B cell (primary cell): Measurements from ENCODE around the gene GATA1. TPM values are rescaled to one million over a fixed set of nuclear protein-coding genes. Genes with fewer than 3 reads are reported as not detected.

ENCODE experiments used
- ATAC-seq: fragments of 200-7000 bp; cut with Tn5 transposase; one replicate; pipeline ENCODE4 v1.10.0; 2021; ENCODE audit warnings: low read depth, mild to moderate bottlenecking, moderate number of reproducible peaks, moderate library complexity
- CTCF ChIA-PET: fragments of 350-600 bp; sonication (Branson Sonifier 250); formaldehyde crosslinking; loops from one replicate; lab custom pipeline; 2021; ENCODE audit warnings: antibody characterized with exemption, inconsistent platforms; lab: Charles Lee
- POLR2A ChIA-PET: fragments of 350-600 bp; sonication (Branson Sonifier 250); formaldehyde crosslinking; loops from one replicate; lab custom pipeline; 2021; ENCODE audit warnings: antibody characterized with exemption; lab: Charles Lee
- DNase-seq: peaks from one replicate; pipeline ENCODE4 v3.0.0; 2013
- H2AFZ ChIP-seq: 2 replicates; pipeline ENCODE4 v1.6.1; 2012; ENCODE audit warnings: mild to moderate bottlenecking, low read depth, low read length; ENCODE audit not compliant: insufficient read depth, poor library complexity, severe bottlenecking
- H3K27ac ChIP-seq, 2 donors: 1 replicate in 1 of 2; 2 replicates in 1 of 2; pipeline ENCODE4 v1.5.1; 2012 to 2013; ENCODE audit warnings: low read length in 2 of 2, mild to moderate bottlenecking in 2 of 2, moderate library complexity in 1 of 2
- H3K27me3 ChIP-seq, 4 experiments: fragments of 200-600 bp in 1 of 4; sonication (generic) in 1 of 4; replicated peaks in 1 of 4; 1 replicate in 2 of 4; 2 replicates in 2 of 4; pipeline versions ENCODE4 v1.6.1 to v1.7.0; 2013 to 2016; ENCODE audit warnings: low read length in 3 of 4, mild to moderate bottlenecking in 2 of 4, mixed read lengths in 1 of 4, moderate library complexity in 1 of 4; ENCODE audit not compliant: insufficient read depth in 4 of 4, control insufficient read depth in 3 of 4; ENCODE audit errors: control extremely low read depth in 1 of 4
- H3K36me3 ChIP-seq, 2 experiments: replicated peaks in 1 of 2; 1 replicate in 1 of 2; 2 replicates in 1 of 2; pipeline versions ENCODE4 v1.6.1 to v1.7.1; 2013; ENCODE audit warnings: low read length in 1 of 2; ENCODE audit not compliant: insufficient read depth in 2 of 2, control insufficient read depth in 1 of 2; ENCODE audit errors: control extremely low read depth in 1 of 2, extremely low read depth in 1 of 2
- H3K4me1 ChIP-seq, 2 donors: fragments of 200-600 bp in 1 of 2; sonication (generic) in 1 of 2; 1 replicate in 1 of 2; 2 replicates in 1 of 2; pipeline versions ENCODE4 v1.5.1 to v1.6.1; 2013 to 2017; ENCODE audit warnings: low read length in 2 of 2; ENCODE audit not compliant: control insufficient read depth in 2 of 2, insufficient read depth in 2 of 2
- H3K4me2 ChIP-seq: replicated peaks from 2 replicates; pipeline ENCODE3; 2012; ENCODE audit warnings: mild to moderate bottlenecking, low read depth, low read length; ENCODE audit not compliant: poor library complexity, severe bottlenecking
- H3K4me3 ChIP-seq, 5 experiments: fragments of 200-600 bp in 1 of 5; sonication (generic) in 1 of 5; 1 replicate in 3 of 5; 2 replicates in 2 of 5; pipeline versions ENCODE4 v1.5.1 to v1.7.0; 2011 to 2016; ENCODE audit warnings: low read length in 4 of 5, mild to moderate bottlenecking in 4 of 5, low read depth in 2 of 5, control low read depth in 1 of 5, moderate library complexity in 1 of 5; ENCODE audit not compliant: insufficient read depth in 1 of 5; ENCODE audit errors: control extremely low read depth in 1 of 5, extremely low read depth in 1 of 5
- H3K79me2 ChIP-seq: fragments of 200-600 bp; sonication (generic); one replicate; pipeline ENCODE4 v1.6.0; 2016; ENCODE audit warnings: low read length; ENCODE audit not compliant: control insufficient read depth, insufficient read depth
- H3K9ac ChIP-seq: fragments of 200-600 bp; sonication (generic); 2 replicates; pipeline ENCODE4 v1.6.1; 2017; ENCODE audit warnings: mild to moderate bottlenecking, low read length, moderate library complexity
- H3K9me3 ChIP-seq, 3 donors: one replicate each; pipeline versions ENCODE4 v1.6.1 to v1.7.1; 2013; ENCODE audit warnings: low read length in 2 of 3; ENCODE audit not compliant: control insufficient read depth in 2 of 3, insufficient read depth in 1 of 3; ENCODE audit errors: control extremely low read depth in 1 of 3
- H4K20me1 ChIP-seq: 2 replicates; pipeline ENCODE4 v1.6.0; 2012; ENCODE audit warnings: mild to moderate bottlenecking, low read length; ENCODE audit not compliant: insufficient read depth, control insufficient read depth, poor library complexity, severe bottlenecking
- H3K27ac Mint-ChIP-seq: one replicate; pipeline ENCODE4 v1.8.0; 2021; ENCODE audit warnings: mixed read lengths
- H3K27me3 Mint-ChIP-seq: one replicate; pipeline ENCODE4 v1.8.0; 2021; ENCODE audit warnings: mixed read lengths
- H3K4me1 Mint-ChIP-seq: one replicate; pipeline ENCODE4 v1.8.0; 2021; ENCODE audit warnings: mixed read lengths
- H3K4me3 Mint-ChIP-seq: one replicate; pipeline ENCODE4 v1.8.0; 2021; ENCODE audit warnings: mixed read lengths
- H3K9me3 Mint-ChIP-seq: one replicate; pipeline ENCODE4 v1.8.0; 2022; ENCODE audit warnings: mixed read lengths; ENCODE audit not compliant: insufficient read depth
- CTCF ChIP-seq: fragments of 200-600 bp; IDR thresholded peaks from one replicate; pipeline ENCODE4 v1.8.0; 2022; ENCODE audit warnings: antibody characterized with exemption, mild to moderate bottlenecking
- EZH2 ChIP-seq: IDR thresholded peaks from 2 replicates; pipeline ENCODE4 v1.6.1; 2012; ENCODE audit warnings: borderline replicate concordance, low read depth, mild to moderate bottlenecking, moderate library complexity, low read length; ENCODE audit not compliant: insufficient read depth, poor library complexity, severe bottlenecking
- WGBS: methylation state at CpG from one replicate; pipeline ENCODE4 v1.1.5; 2013; ENCODE audit warnings: missing lambda C conversion rate; ENCODE audit not compliant: insufficient coverage; 5-methylcytosine and 5-hydroxymethylcytosine counted together
- intact Hi-C: fragments of 100-400 bp; cut with micrococcal nuclease; formaldehyde crosslinking; loops from one replicate; pipeline ENCODE4 v1.10.0; 2022
- polyA plus RNA-seq: library from polyadenylated mRNA; depleted of rRNA; stranded (reverse); fragments of >200 nt; gene quantifications from 2 replicates; pipeline ENCODE4 v1.2.3, GENCODE V29; 2012
- total RNA-seq, 2 donors: library from RNA; stranded (reverse); fragments of 120-200 nt in 1 of 2; gene quantifications; 1 replicate in 1 of 2; 2 replicates in 1 of 2; pipeline versions ENCODE4 v1.2.3 to v1.2.4, GENCODE V29; 2013 to 2022

The GATA1 gene
- total and polyA plus RNA-seq, 2 donors (not counting 1 experiment from before 2014, with no cell fraction given) = not detected

- ATAC-seq (no peak), DNase-seq (no peak)
- Histone ChIP-seq H3K36me3 (no peaks in the 10 kb centered on the region), H3K27me3 (no peaks in the 10 kb centered on the region), H3K4me1 (no peaks in the 10 kb centered on the region), H3K4me2 (no peak within 1 kb of the TSS), H4K20me1 (no peaks in the 10 kb centered on the region), H3K27ac (no peak within 1 kb of the TSS), H2AFZ (no peak within 1 kb of the TSS), H3K4me3 (no peak within 1 kb of the TSS), H3K79me2 (no peaks in the 10 kb centered on the region), H3K9ac (no peak within 1 kb of the TSS), H3K9me3 (no peaks in the 10 kb centered on the region)
- Mint-ChIP-seq H3K9me3 (no peaks in the 10 kb centered on the region), H3K4me1 (no peaks in the 10 kb centered on the region), H3K4me3 (no peak within 1 kb of the TSS), H3K27ac (no peak within 1 kb of the TSS), H3K27me3 (peaks cover 8% of the 10 kb centered on the region)
- 73% methylated on average over 8 of the region's 12 CpGs for WGBS
- intact Hi-C loops = no loop called here
- POLR2A ChIA-PET = no interaction called here
- TF ChIP-seq EZH2 = no peak
- no peak for TF ChIP-seq CTCF
- CTCF ChIA-PET = no interaction called here
Measured at GRCh38 chrX:48761674-48762471, 24.5 kb upstream of the GATA1 start, which contains the start of gene GLOD5. GLOD5 (plus strand) TSS chrX:48761747; CDS start chrX:48761791, 44 bp downstream.

GRCh38 chrX:48769230-48769629 lies 17.2 kb upstream of the GATA1 start:
- no peak overlapping the region for H3K27ac ChIP-seq
- POLR2A ChIA-PET = no interaction called here
- H3K9me3 Mint-ChIP-seq = no peaks in the 10 kb centered on the region
- peaks cover under 1% of the 10 kb centered on the region for H3K27me3 Mint-ChIP-seq
- no peaks in the 10 kb centered on the region for H3K4me1 ChIP-seq
- no peak overlapping the region for H3K4me3 ChIP-seq
- H3K4me1 Mint-ChIP-seq = no peaks in the 10 kb centered on the region
- no peak overlapping the region for H3K27ac Mint-ChIP-seq
- no peaks in the 10 kb centered on the region for H4K20me1 ChIP-seq
- no peak overlapping the region for H2AFZ ChIP-seq
- no peaks in the 10 kb centered on the region for H3K36me3 ChIP-seq
- intact Hi-C loops = no loop called here
- DNase-seq (no peak), ATAC-seq (no peak)
- H3K9ac ChIP-seq = no peak overlapping the region
- H3K4me2 ChIP-seq = no peak overlapping the region
- no peaks in the 10 kb centered on the region for H3K9me3 ChIP-seq
- 100% methylated on average over 1 of the region's 6 CpGs for WGBS
- H3K4me3 Mint-ChIP-seq = no peak overlapping the region
- no peaks in the 10 kb centered on the region for H3K79me2 ChIP-seq
- TF ChIP-seq EZH2 = no peak
- TF ChIP-seq CTCF = no peak
- CTCF ChIA-PET = no interaction called here
- H3K27me3 ChIP-seq = no peaks in the 10 kb centered on the region
